Measurements from ENCODE around the gene CD40LG.

Gene CD40LG

GRCh38 chrX:136643243-136643642 is 4.7 kb upstream of the CD40LG start:
- H3K4me3 ChIP-seq: no peak overlapping the region
- no peak overlapping the region for H3K27ac ChIP-seq

- Histone ChIP-seq H3K4me3 (no peak overlapping the region), H3K27ac (peak overlapping the region in 1 of 21 experiments; percentile 68)
Measured at GRCh38 chrX:136646602-136647239, 1.2 kb upstream of the CD40LG start.

GRCh38 chrX:136650811-136651210 is 2.9 kb downstream of the CD40LG start:
- Histone ChIP-seq H3K4me3 (peak overlapping the region in 2 of 7 experiments; percentile 2 to 21), H3K27ac (peak overlapping the region in 3 of 21 experiments; percentile 37 to 68 (median 37))

- H3K27ac ChIP-seq: peak overlapping the region in 3 of 21 experiments; percentile 7 to 59 (median 18)
- H3K4me3 ChIP-seq: no peak overlapping the region
Measured at GRCh38 chrX:136652822-136653723, 5.1 kb downstream of the CD40LG start.

GRCh38 chrX:136656361-136656964 is 8.5 kb downstream of the CD40LG start:
- Histone ChIP-seq H3K4me3 (no peak overlapping the region), H3K27ac (no peak overlapping the region)

- H3K4me3 ChIP-seq: no peak overlapping the region
- no peak overlapping the region for H3K27ac ChIP-seq
Measured at GRCh38 chrX:136658151-136658550, 10.2 kb downstream of the CD40LG start.

GRCh38 chrX:136659174-136659573 is 11.2 kb downstream of the CD40LG start:
- H3K4me3 ChIP-seq: no peak overlapping the region
- no peak overlapping the region for H3K27ac ChIP-seq

- Histone ChIP-seq H3K4me3 (no peak overlapping the region), H3K27ac (no peak overlapping the region)
Measured at GRCh38 chrX:136660896-136661295, 12.9 kb downstream of the CD40LG start.

- H3K27ac ChIP-seq: peak overlapping the region in 1 of 21 experiments; percentile 55
- H3K4me3 ChIP-seq: no peak overlapping the region
Measured at GRCh38 chrX:136662104-136662503, 14.1 kb downstream of the CD40LG start.

GRCh38 chrX:136662976-136663375 is 15.0 kb downstream of the CD40LG start:
- Histone ChIP-seq H3K27ac (peak overlapping the region in 1 of 21 experiments; percentile 55), H3K4me3 (no peak overlapping the region)

GRCh38 chrX:136665258-136665900 is 17.4 kb downstream of the CD40LG start:
- H3K27ac ChIP-seq: no peak overlapping the region
- no peak overlapping the region for H3K4me3 ChIP-seq

- no peak overlapping the region for H3K27ac ChIP-seq
- no peak overlapping the region for H3K4me3 ChIP-seq
Measured at GRCh38 chrX:136666088-136666487, 18.1 kb downstream of the CD40LG start.

GRCh38 chrX:136667446-136668168 is 19.6 kb downstream of the CD40LG start:
- Histone ChIP-seq H3K27ac (peak overlapping the region in 1 of 21 experiments; percentile 21), H3K4me3 (no peak overlapping the region)

GRCh38 chrX:136671006-136671610 is 23.1 kb downstream of the CD40LG start:
- Histone ChIP-seq H3K27ac (no peak overlapping the region), H3K4me3 (no peak overlapping the region)

GRCh38 chrX:136674270-136674985 is 26.5 kb downstream of the CD40LG start:
- peak overlapping the region in 2 of 21 experiments; percentile 62 to 67 for H3K27ac ChIP-seq

GRCh38 chrX:136679531-136679930 is 31.6 kb downstream of the CD40LG start:
- H3K27ac ChIP-seq: no peak overlapping the region
- no peak overlapping the region for H3K4me3 ChIP-seq

More at GRCh38 chrX:136674270-136674985, 26.5 kb downstream of the CD40LG start:
- no peak overlapping the region for H3K4me3 ChIP-seq

GRCh38 chrX:136684120-136684519 is 36.2 kb downstream of the CD40LG start:
- H3K27ac ChIP-seq: no peak overlapping the region
- H3K4me3 ChIP-seq: no peak overlapping the region

GRCh38 chrX:136687457-136687856 is 39.5 kb downstream of the CD40LG start:
- Histone ChIP-seq H3K27ac (peak overlapping the region in 1 of 21 experiments; percentile 9), H3K4me3 (no peak overlapping the region)

All from skin epidermis (tissue), 12 donors.